ENCODE data around the gene OBSCN. TPM values are rescaled to one million over a fixed set of nuclear protein-coding genes. Genes with fewer than 3 reads are reported as not detected.
A peak's percentile ranks its signal among the peaks of the same experiment; 100 is the strongest.
"Not testable (repeated sequence)": the region's sequence is repeated elsewhere in the genome, so short reads cannot be mapped to it uniquely, and the experiment has no call there.

Gene OBSCN
- total RNA-seq, 4 donors from 2014 or later: 15.0 to 46.6 (median 34.4) TPM

DNA sequence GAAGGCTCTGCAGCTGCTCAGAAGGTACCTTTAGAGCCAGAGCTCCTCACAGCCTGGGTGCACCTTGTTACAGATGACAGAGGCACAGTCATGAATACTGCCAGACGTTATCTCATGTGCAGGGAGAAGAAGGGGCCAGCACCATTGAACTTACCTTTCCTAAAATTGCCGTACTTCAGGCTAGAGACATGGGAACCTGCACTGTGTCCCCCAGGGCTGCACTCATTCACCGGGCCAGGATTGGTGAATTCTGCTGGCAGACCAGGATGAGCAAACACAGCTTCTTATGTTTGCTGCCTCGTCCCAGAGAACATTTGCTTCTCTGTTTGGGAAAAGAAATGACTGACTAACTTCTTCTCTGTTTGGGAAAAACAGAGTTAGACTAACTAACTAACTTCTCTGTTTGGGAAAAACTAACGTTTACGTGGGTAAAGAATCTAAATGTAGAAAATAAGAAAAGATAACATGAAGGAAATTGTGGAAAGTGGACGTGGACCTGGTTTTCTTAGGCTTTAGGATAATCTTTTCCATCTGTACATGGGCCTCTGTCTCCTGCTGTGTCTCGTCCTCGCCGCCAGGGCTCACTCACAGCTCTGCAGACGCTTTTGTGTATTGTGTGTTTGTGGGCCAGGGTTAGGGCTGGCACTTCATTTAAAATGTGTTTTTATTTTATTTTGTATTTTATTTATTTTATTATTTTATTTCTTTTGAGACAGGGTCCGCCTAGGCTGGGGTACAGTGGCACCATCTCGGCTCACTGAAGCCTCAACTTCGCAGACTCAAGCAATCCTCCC lies 9.9 kb downstream of the OBSCN start:
- no peaks in the 10 kb centered on the region for H3K9me3 ChIP-seq
- 81% methylated on average over 14 of the region's 14 CpGs for WGBS
- H3K4me1 ChIP-seq: peaks cover 14% of the 10 kb centered on the region
- DNase-seq (ENCODE audit: low spot score in 2 of 2): peak in 1 of 2 donors; percentile 37
- peaks cover 2% of the 10 kb centered on the region for H3K27me3 ChIP-seq
- H3K27ac ChIP-seq: no peak overlapping the region
- H3K4me3 ChIP-seq: no peak overlapping the region
- TF ChIP-seq, protein P1, sequence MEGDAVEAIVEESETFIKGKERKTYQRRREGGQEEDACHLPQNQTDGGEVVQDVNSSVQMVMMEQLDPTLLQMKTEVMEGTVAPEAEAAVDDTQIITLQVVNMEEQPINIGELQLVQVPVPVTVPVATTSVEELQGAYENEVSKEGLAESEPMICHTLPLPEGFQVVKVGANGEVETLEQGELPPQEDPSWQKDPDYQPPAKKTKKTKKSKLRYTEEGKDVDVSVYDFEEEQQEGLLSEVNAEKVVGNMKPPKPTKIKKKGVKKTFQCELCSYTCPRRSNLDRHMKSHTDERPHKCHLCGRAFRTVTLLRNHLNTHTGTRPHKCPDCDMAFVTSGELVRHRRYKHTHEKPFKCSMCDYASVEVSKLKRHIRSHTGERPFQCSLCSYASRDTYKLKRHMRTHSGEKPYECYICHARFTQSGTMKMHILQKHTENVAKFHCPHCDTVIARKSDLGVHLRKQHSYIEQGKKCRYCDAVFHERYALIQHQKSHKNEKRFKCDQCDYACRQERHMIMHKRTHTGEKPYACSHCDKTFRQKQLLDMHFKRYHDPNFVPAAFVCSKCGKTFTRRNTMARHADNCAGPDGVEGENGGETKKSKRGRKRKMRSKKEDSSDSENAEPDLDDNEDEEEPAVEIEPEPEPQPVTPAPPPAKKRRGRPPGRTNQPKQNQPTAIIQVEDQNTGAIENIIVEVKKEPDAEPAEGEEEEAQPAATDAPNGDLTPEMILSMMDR (IDR thresholded peaks at IDR 0.05): no peak
- TF ChIP-seq EP300 (IDR thresholded peaks at IDR 0.05) (no peak), POLR2AphosphoS5 (IDR thresholded peaks at IDR 0.05) (no peak), POLR2A (IDR thresholded peaks at IDR 0.05) (no peak)
- H3K36me3 ChIP-seq: peaks cover 13% of the 10 kb centered on the region

DNA sequence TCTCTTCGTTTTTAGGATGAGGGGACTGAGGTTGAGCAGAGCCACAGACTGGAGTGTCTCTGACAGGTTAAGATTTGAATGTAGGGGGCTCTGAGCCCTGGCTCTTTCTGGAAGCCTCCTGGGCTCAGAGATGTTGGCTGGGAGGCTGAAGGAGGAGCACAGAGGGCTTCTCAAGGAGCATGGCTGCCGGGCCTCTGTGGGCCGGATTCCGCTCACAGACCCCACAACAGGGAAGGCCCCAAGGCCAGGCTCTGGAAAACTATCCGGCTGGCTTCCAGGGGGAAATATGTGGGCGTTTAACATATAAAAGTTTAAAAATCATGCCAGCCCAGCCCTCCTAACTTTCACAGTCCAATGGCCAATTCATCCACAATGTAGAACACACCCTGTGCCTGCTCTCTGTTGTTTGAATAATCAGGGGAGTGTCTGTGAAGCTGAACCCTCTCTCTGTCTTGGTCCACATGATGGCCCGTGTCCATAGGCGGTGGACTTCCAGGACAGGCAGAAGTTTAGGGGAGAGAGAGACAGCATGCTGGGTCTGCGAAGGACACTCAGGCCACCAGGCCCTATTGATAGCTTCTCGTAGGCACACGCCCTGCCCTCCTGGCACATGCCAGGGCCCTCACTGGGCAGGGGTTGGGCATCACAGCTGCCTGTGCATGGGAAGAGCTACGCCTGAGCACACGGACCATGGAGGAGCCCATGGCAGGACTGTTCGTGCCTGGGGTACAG lies 10.8 kb downstream of the OBSCN start:
- Histone ChIP-seq H3K36me3 (peaks cover 13% of the 10 kb centered on the region), H3K4me3 (no peak overlapping the region), H3K27ac (no peak overlapping the region), H3K27me3 (no peaks in the 10 kb centered on the region), H3K9me3 (no peaks in the 10 kb centered on the region), H3K4me1 (peaks cover 4% of the 10 kb centered on the region)
- no peak for DNase-seq (ENCODE audit: low spot score in 2 of 2)
- WGBS: 80% methylated on average over 13 of the region's 14 CpGs
- TF ChIP-seq, protein P1 (IDR thresholded peaks at IDR 0.05): no peak
- TF ChIP-seq POLR2AphosphoS5 (IDR thresholded peaks at IDR 0.05): no peak
- TF ChIP-seq POLR2A (IDR thresholded peaks at IDR 0.05): no peak
- no peak for TF ChIP-seq EP300 (IDR thresholded peaks at IDR 0.05)

DNA sequence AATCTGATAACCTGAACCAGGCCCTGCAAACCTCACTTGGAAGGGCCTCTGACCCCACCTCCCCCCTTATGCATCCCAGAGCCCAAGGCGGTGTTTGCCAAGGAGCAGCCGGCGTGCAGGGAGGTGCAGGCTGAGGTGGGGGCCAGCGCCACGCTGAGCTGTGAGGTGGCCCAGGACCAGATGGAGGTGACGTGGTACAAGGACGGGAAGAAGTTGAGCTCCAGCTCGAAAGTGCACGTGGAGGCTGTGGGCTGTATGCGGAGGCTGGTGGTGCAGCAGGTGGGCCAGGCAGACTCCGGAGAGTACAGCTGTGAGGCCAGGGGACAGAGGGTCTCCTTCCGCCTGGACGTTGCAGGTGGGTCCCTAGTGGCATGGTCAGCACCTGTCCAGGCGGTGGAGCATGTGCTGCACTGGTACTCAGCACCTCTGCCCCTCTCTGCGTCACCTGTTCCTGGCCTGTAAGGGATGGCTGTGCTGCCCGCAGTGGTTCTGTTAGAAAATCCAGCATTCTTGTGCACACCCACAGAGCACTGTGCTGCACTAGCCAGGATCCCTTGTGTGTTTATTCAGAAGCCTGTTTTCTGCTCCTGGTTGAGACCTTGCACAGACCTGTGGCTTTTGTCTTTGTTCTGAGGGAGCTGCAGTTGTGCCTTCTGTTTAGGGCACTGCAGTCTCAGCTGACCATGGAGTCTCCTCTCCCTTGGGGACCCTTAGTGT lies 11.6 kb downstream of the OBSCN start:
- no peak for DNase-seq (ENCODE audit: low spot score in 2 of 2)
- H3K27ac ChIP-seq: no peak overlapping the region
- 90% methylated on average over 14 of the region's 16 CpGs for WGBS

DNA sequence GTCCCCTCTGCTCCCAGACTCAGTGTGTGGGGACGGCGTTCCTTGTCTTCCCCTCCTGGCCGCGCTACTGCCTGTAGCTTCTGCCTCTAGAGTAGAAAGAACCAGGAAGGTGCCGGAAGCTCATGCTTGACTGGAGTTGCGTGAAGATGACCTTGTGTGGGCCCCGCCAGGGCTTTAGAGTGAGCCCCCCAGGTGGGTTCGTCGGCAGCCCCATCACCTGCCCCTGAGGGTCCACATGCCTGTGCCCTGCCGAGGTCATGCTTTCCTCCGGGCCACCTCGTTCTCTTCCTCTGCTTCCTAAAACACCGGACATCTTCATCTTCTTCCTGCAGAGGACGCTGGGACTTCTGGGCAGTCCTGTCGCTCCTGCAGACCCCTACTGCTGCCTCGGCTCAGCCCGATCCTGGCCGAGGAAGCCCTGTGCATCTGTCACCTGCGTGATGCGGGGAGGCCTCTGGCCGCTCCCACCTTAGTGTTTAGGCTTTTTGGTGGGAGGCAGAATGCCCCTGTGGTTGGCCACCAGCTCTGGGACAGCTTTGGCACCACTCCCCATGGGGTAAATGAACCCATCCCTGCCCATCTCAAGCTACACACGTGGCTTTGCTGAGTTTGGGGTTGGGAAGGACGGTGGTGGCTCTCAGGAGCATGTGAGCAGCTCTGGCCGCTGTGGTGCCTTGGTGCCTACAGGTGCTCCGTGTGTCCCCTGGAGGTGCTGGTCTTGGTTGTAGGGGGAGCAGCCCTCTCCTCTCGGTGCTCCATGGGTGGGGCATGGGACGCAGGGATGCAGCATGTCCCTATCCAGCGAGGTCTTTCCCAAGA lies 12.3 kb downstream of the OBSCN start:
- 89% methylated on average over 23 of the region's 28 CpGs for WGBS
- H3K9me3 ChIP-seq: peaks cover 9% of the 10 kb centered on the region
- no peak overlapping the region for H3K27ac ChIP-seq
- H3K4me3 ChIP-seq: no peak overlapping the region
- peaks cover 26% of the 10 kb centered on the region for H3K36me3 ChIP-seq
- no peaks in the 10 kb centered on the region for H3K4me1 ChIP-seq
- no peaks in the 10 kb centered on the region for H3K27me3 ChIP-seq
- TF ChIP-seq POLR2AphosphoS5 (IDR thresholded peaks at IDR 0.05) (no peak), EP300 (IDR thresholded peaks at IDR 0.05) (no peak), POLR2A (IDR thresholded peaks at IDR 0.05) (no peak)
- TF ChIP-seq, protein P1 (IDR thresholded peaks at IDR 0.05): no peak
- no peak for DNase-seq (ENCODE audit: low spot score in 2 of 2)

More for the DNA sequence above, 11.6 kb downstream of the OBSCN start:
- H3K27me3 ChIP-seq: no peaks in the 10 kb centered on the region
- H3K36me3 ChIP-seq: peaks cover 18% of the 10 kb centered on the region
- H3K4me3 ChIP-seq: no peak overlapping the region
- H3K9me3 ChIP-seq: peaks cover 1% of the 10 kb centered on the region
- no peaks in the 10 kb centered on the region for H3K4me1 ChIP-seq
- TF ChIP-seq, protein P1 (IDR thresholded peaks at IDR 0.05): no peak
- TF ChIP-seq EP300 (IDR thresholded peaks at IDR 0.05): no peak
- no peak for TF ChIP-seq POLR2A (IDR thresholded peaks at IDR 0.05)
- no peak for TF ChIP-seq POLR2AphosphoS5 (IDR thresholded peaks at IDR 0.05)

DNA sequence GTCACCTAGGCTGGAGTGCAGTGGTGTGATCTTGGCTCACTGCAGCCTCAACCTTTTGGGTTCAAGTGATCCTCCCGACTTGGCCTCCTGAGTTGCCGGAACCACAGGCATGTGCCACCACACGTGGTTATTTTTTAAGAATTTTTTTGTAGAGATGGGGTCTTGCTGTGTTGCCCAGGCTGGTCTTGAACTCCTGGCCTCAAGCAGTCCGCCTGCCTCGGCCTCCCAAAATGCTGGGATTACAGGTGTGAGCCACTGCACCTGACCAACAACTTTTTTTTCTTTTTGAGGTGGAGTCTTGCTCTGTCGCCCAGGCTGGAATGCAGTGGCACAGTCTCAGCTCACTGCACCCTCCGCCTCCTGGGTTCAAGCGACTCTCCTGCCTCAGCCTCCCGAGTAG lies 13.3 kb downstream of the OBSCN start:
- H3K4me3 ChIP-seq; H3K27ac ChIP-seq; H3K9me3 ChIP-seq; H3K27me3 ChIP-seq; DNase-seq (ENCODE audit: low spot score in 2 of 2); H3K4me1 ChIP-seq: not testable (repeated sequence)
- 92% methylated on average over 9 of the region's 9 CpGs for WGBS
- peaks cover 30% of the 10 kb centered on the region for H3K36me3 ChIP-seq

Measured in suprapubic skin (tissue), 4 donors.